Spleen (tissue), 7 donors: ENCODE measurements around the gene ABCB7.

Experiments
- POLR2A ChIP-seq, 3 donors: fragments of 450-650 bp; IDR thresholded peaks; one replicate each; pipeline ENCODE4 v1.5.1; 2017; ENCODE audit warnings: antibody characterized with exemption in 3 of 3, mild to moderate bottlenecking in 1 of 3
- POLR2AphosphoS5 ChIP-seq, 3 donors: sonication (generic); formaldehyde crosslinking; IDR thresholded peaks; one replicate each; pipeline ENCODE4 v1.5.1; 2017; ENCODE audit warnings: antibody characterized with exemption in 3 of 3
- TF ChIP-seq, protein P1 (sequence below), 11 experiments: fragments of 200-600 bp in 7 of 11; fragments of 450-650 bp in 4 of 11; sonication (generic) in 4 of 11; IDR thresholded peaks in 8 of 11; conservative IDR thresholded peaks in 3 of 11; 1 replicate in 7 of 11; 2 replicates in 4 of 11; pipeline versions ENCODE4 v1.4.0 to v1.8.0; 2016 to 2021; ENCODE audit warnings: antibody characterized with exemption in 11 of 11, inconsistent platforms in 4 of 11, mild to moderate bottlenecking in 1 of 11
- donor health status: DM: no; HTN: no; CAD: no; lungs with moderate emphysema.
- donor health status: DM: no; HTN: no; CAD: no.
- donor health status: DM: no; HTN: no; CAD: no.

- TF ChIP-seq, protein P1, sequence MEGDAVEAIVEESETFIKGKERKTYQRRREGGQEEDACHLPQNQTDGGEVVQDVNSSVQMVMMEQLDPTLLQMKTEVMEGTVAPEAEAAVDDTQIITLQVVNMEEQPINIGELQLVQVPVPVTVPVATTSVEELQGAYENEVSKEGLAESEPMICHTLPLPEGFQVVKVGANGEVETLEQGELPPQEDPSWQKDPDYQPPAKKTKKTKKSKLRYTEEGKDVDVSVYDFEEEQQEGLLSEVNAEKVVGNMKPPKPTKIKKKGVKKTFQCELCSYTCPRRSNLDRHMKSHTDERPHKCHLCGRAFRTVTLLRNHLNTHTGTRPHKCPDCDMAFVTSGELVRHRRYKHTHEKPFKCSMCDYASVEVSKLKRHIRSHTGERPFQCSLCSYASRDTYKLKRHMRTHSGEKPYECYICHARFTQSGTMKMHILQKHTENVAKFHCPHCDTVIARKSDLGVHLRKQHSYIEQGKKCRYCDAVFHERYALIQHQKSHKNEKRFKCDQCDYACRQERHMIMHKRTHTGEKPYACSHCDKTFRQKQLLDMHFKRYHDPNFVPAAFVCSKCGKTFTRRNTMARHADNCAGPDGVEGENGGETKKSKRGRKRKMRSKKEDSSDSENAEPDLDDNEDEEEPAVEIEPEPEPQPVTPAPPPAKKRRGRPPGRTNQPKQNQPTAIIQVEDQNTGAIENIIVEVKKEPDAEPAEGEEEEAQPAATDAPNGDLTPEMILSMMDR (IDR thresholded peaks at IDR 0.05 in 8 of 11, conservative IDR thresholded peaks at IDR 0.05 in 3 of 11), result no peak
- no peak for TF ChIP-seq POLR2AphosphoS5 (IDR thresholded peaks at IDR 0.05)
- no peak for TF ChIP-seq POLR2A (IDR thresholded peaks at IDR 0.05)
Observed at GRCh38 chrX:75076429-75076828, 79.7 kb downstream of the ABCB7 start.
